Progenitor cell of endocrine pancreas (in vitro differentiated cells): ENCODE measurements around the gene LMO7. TPM values are rescaled to one million over a fixed set of nuclear protein-coding genes. Genes with fewer than 3 reads are reported as not detected.

ENCODE experiments used
- DNase-seq: peaks from one replicate; pipeline ENCODE4 v3.0.0; 2021; ENCODE audit warnings: low spot score; ENCODE audit not compliant: unreplicated experiment
- H3K27ac Mint-ChIP-seq: 2 replicates; pipeline ENCODE4 v1.8.0; 2021; ENCODE audit warnings: mild to moderate bottlenecking, moderate library complexity, mixed read lengths
- H3K27me3 Mint-ChIP-seq: 2 replicates; pipeline ENCODE4 v1.8.0; 2021; ENCODE audit warnings: mixed read lengths
- H3K36me3 Mint-ChIP-seq: 2 replicates; pipeline ENCODE4 v1.8.0; 2022; ENCODE audit warnings: mixed read lengths; ENCODE audit not compliant: insufficient read depth
- H3K4me1 Mint-ChIP-seq: 2 replicates; pipeline ENCODE4 v1.8.0; 2021; ENCODE audit warnings: low read depth, mixed read lengths
- H3K4me3 Mint-ChIP-seq: 2 replicates; pipeline ENCODE4 v1.8.0; 2021; ENCODE audit warnings: low read depth, mild to moderate bottlenecking, moderate library complexity, mixed read lengths
- H3K9me3 Mint-ChIP-seq: 2 replicates; pipeline ENCODE4 v1.8.0; 2021; ENCODE audit warnings: low read depth, mixed read lengths
- CTCF ChIP-seq: fragments of 200-600 bp; sonication (generic); IDR thresholded peaks from one replicate; pipeline ENCODE4 v1.5.0; 2021; ENCODE audit warnings: antibody characterized with exemption, mild to moderate bottlenecking; ENCODE audit not compliant: unreplicated experiment
- total RNA-seq: library from RNA; stranded (reverse); gene quantifications from 2 replicates; pipeline ENCODE4 v1.2.1, GENCODE V29; 2021

LMO7 gene
- total RNA-seq, 1 donor from 2014 or later = 15.0 TPM

DNA sequence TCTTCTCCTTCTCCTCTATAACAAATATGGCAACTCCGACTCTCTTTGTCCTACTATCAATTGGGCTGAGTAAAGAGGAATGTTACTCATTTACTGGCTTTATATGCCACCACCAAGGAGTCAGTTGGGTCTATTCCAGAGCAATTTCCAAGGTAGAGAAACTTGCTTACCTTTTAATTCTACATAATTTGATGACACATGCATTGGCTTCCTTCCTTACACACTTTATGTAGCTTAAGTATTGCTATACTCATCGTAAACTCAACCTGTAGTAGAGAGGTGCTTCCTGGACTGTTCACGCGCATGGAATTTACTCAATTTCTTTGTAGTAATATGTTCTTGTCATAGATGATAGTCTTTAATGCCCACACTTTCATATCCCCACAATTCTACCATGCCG lies 160.7 kb downstream of the LMO7 start:
- peaks cover 5% of the 10 kb centered on the region for H3K9me3 Mint-ChIP-seq
- H3K27me3 Mint-ChIP-seq = no peaks in the 10 kb centered on the region
- no peak for TF ChIP-seq CTCF
- H3K4me3 Mint-ChIP-seq = no peak overlapping the region
- peaks cover 4% of the 10 kb centered on the region for H3K36me3 Mint-ChIP-seq
- H3K4me1 Mint-ChIP-seq = peaks cover 24% of the 10 kb centered on the region
- no peak overlapping the region for H3K27ac Mint-ChIP-seq
- no peak for DNase-seq

- H3K4me3 Mint-ChIP-seq = no peak overlapping the region
- no peak for DNase-seq
- H3K4me1 Mint-ChIP-seq = peaks cover 20% of the 10 kb centered on the region
- no peak for TF ChIP-seq CTCF
- H3K27ac Mint-ChIP-seq = no peak overlapping the region
- H3K36me3 Mint-ChIP-seq = peaks cover 4% of the 10 kb centered on the region
- no peaks in the 10 kb centered on the region for H3K27me3 Mint-ChIP-seq
- H3K9me3 Mint-ChIP-seq = peaks cover 5% of the 10 kb centered on the region
These were observed 161.1 kb downstream of the LMO7 start for GRCh38 chr13:75797239-75797638.

- H3K36me3 Mint-ChIP-seq = peaks cover 4% of the 10 kb centered on the region
- peaks cover 16% of the 10 kb centered on the region for H3K4me1 Mint-ChIP-seq
- H3K27ac Mint-ChIP-seq = no peak overlapping the region
- H3K4me3 Mint-ChIP-seq = no peak overlapping the region
- no peak for TF ChIP-seq CTCF
- peaks cover 5% of the 10 kb centered on the region for H3K9me3 Mint-ChIP-seq
- no peak for DNase-seq
- no peaks in the 10 kb centered on the region for H3K27me3 Mint-ChIP-seq
These were observed 161.6 kb downstream of the LMO7 start for GRCh38 chr13:75797719-75798118.

DNA sequence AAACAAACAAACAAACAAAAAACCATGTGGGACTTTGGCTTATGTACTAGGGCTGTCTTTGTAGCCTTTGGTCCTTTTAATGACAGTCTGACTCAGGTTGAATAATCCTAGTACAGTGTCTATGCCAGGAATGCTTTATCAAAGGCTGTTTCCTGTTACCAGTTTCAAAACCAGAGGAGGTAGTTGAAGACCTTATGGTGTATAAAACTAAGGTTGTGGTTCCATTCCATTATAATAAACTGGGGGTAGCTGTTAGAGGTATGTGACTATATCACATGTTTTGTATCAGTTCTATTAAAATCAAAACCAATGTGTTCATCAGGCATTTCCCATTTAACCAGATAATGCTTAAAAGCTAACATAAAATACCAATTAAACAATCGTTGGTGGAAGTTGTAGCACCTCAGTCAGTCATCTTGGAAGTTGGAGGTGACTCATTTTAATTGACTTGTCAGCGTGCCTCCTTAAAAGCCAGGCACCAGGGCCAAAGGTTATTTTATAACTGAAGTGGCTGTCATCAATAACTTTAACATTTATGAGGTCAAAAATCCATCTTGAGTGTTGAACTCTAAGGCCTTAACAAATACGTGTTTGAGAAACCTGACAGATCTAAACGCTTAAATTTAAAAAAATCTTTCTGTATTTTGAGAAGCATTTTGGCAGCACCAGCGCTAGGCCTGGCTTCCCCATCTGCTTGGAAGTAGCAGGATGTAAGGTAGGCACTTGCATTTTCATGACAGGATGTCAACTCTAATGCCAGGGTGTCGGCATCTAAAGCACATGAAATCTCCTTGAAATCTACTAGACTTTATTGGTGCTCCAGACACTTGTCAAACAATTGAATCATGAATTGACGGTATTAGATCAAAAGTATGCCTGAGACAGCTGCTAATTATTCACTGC lies 162.5 kb downstream of the LMO7 start:
- Mint-ChIP-seq H3K4me3 (no peak overlapping the region), H3K27ac (no peak overlapping the region), H3K4me1 (peaks cover 21% of the 10 kb centered on the region), H3K9me3 (peaks cover 5% of the 10 kb centered on the region), H3K36me3 (peaks cover 4% of the 10 kb centered on the region), H3K27me3 (no peaks in the 10 kb centered on the region)
- DNase-seq = no peak
- TF ChIP-seq CTCF = no peak

- Mint-ChIP-seq H3K9me3 (no peaks in the 10 kb centered on the region), H3K27me3 (no peaks in the 10 kb centered on the region), H3K36me3 (peaks cover 2% of the 10 kb centered on the region), H3K27ac (no peak overlapping the region), H3K4me3 (no peak overlapping the region), H3K4me1 (peaks cover 21% of the 10 kb centered on the region)
- no peak for DNase-seq
- TF ChIP-seq CTCF = no peak
These were observed 164.4 kb downstream of the LMO7 start for GRCh38 chr13:75800545-75800944.
